ENCODE measurements around the gene JTB.

Gene JTB

GRCh38 chr1:153932156-153933131 lies 45.0 kb downstream of the JTB start:
- no peak for DNase-seq (ENCODE audit: low read depth, low spot score)

GRCh38 chr1:153929981-153930948 lies 47.2 kb downstream of the JTB start:
- DNase-seq (ENCODE audit: low read depth, low spot score) = no peak

- DNase-seq (ENCODE audit: low read depth, low spot score) = no peak
These were observed 48.0 kb downstream of the JTB start for GRCh38 chr1:153929426-153929825.

DNA sequence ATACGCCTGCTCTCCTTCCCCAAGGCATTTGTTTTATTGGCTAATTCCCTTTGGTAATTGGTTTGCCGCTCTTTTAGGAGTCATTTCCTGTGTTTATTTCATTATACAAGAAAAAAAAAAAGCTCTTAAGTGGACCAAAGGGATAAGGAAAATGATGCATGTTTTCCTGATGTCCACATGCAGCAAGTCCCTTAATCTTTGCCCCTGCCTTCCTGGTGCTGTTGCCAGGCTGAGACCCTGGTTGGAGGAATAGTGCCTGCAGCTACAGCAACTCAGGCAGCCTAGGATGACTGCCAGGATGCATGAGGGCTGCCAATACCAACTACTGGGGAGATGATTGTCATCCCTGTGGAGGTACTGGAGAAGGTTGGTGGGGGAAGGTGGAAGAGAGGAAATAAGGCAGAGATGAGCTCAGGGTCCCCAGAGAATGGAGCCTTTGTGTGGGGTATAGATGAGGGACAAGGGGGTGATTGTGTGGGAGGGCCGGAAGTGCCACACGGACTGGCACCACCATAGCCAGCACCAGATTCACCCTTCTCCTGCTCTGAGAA lies 48.6 kb downstream of the JTB start:
- DNase-seq (ENCODE audit: low read depth, low spot score) = no peak

DNA sequence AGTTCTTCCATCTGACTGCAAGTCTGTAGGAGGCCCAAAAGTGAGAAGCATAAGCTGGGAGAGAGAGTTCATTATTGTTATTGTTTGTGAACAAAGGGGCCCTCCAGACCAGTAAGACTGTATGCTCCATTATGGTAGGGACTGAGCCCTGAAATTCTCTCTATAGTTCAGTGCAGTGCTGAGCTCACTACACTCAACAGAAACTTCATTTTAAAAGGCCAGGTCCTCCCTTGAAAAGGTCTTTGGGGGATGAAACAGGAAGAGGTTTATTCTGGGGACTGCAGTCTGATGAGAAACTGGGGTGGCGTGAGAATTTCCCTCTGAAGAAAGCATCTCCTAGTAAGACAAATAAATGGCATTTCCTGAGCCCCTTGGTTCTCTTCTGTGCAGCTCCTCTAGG lies 49.2 kb downstream of the JTB start:
- DNase-seq (ENCODE audit: low read depth, low spot score) = no peak

DNA sequence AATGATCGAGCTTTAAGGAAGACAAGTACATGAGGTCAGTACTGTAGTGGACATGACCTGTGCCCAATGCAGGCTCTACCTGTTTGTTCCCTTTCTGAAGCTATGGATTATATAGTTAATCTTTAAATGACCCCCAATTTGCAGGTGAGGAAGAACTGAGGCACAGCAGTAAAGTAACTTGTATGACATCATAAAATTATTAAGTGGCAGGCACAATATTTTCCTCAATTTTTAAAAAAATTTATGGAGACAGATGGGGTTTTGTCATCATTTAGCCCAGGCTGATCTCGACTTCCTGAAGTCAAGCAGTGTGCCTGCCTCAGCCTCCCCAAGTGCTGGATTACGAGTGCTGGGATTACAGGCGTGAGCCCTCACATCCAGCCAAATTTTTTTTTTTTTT lies 51.1 kb downstream of the JTB start:
- no peak for DNase-seq (ENCODE audit: low read depth, low spot score)
